ENCODE data around the gene RYR1.

RYR1 gene

DNA sequence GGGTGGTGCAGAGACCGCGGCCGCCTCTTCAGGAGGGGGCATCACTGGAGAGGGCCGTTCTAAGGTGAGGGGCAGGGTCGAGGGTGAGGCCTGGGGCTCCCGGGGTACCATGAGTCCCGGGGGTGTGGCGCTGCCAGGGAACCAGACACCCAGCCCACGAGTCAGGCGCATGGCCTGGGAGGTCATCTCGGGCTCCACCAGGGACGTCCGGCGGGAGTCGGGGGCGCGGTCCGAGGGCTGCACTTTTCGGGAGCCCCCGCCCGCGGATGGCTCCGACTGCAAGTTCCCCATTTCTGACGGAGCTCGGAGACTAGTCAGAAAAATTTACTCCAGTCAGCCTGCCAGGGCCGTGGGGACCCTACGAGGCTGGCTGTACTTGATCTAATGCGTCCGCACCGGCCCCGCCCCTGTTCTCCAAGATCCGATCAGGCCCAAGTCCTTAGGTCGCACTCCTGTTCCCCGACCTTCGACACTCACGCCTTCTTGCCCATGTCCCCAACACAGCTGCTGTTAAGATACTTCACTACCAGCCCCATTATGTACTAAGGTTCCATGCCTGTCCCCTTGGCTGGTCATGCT lies 46.4 kb upstream of the RYR1 start:
- Histone ChIP-seq H3K27ac (ENCODE audit: low read length) (no peak overlapping the region), H3K9ac (ENCODE audit: low read length) (no peak overlapping the region; the same call in 1 of the 2 replicates)

DNA sequence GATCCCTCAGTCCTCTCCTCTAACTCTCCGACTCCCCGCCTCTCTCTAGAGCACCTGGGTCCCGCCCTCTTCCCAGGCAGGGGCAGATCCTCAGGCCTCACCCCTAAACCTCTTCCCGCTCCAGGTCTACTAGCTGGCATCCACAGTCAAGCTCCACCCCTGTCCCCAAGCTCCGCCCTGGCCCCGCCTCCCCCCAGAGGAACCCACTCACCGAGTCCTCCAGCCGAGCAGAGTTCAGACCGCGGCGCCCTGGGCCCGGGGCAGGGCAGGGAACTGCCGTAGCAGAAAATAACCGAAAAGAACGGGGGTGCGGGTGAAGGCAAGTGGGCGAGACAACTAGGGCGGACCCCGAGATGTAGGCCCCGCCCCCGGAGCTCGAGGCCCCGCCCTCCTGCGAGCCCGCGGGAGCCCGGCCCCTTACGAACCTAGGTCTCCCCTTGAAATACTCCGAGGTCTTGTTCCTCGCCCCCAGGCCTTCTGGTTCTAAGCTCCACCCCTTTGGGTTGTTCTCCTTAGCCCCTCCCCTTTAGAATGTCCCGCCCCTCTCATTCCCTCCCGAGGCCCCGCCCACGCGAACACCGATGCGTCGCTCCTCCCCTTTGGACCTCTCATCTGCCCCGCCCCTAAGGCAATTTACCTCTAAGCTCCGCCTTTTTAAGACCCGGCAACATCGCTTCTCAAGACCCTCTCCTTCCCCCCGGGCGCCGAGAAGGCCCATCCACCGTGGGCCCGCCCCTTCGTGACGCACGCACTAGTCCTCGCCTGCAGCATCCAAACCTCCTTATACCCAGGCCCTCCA lies 45.7 kb upstream of the RYR1 start, which contains the start of gene GGN:
GGN (minus strand) TSS at position 485 of the 799 bp plus-strand sequence. CDS start 773 bp downstream, outside the sequence.
- TF ChIP-seq EZH2phosphoT487 (IDR thresholded peaks at IDR 0.05; ENCODE audit: low read length) (no peak), EZH2 (optimal IDR thresholded peaks at IDR 0.05; ENCODE audit: low read depth, low read length) (no peak)
- TF ChIP-seq, protein P1, sequence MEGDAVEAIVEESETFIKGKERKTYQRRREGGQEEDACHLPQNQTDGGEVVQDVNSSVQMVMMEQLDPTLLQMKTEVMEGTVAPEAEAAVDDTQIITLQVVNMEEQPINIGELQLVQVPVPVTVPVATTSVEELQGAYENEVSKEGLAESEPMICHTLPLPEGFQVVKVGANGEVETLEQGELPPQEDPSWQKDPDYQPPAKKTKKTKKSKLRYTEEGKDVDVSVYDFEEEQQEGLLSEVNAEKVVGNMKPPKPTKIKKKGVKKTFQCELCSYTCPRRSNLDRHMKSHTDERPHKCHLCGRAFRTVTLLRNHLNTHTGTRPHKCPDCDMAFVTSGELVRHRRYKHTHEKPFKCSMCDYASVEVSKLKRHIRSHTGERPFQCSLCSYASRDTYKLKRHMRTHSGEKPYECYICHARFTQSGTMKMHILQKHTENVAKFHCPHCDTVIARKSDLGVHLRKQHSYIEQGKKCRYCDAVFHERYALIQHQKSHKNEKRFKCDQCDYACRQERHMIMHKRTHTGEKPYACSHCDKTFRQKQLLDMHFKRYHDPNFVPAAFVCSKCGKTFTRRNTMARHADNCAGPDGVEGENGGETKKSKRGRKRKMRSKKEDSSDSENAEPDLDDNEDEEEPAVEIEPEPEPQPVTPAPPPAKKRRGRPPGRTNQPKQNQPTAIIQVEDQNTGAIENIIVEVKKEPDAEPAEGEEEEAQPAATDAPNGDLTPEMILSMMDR (IDR thresholded peaks at IDR 0.05; ENCODE audit: low read length), result no peak
- H3K9ac ChIP-seq (ENCODE audit: low read length), result no peak within 1 kb of the TSS; the same call in 1 of the 2 replicates
- 0 out of 2 replicates have a peak, but pooled peaks cover 2% of the 10 kb centered on the region for H3K4me1 ChIP-seq (ENCODE audit: low read length)
- no peaks in the 10 kb centered on the region for H3K9me3 ChIP-seq (replicated peaks; ENCODE audit: insufficient read depth, low read length)
- H3K4me3 ChIP-seq (ENCODE audit: low read length), result peak within 1 kb of the TSS; percentile 60
- no peaks in the 10 kb centered on the region for H3K9me2 ChIP-seq (replicated peaks; ENCODE audit: insufficient read depth, low read length)
- H2AFZ ChIP-seq (ENCODE audit: low read length), result 0 out of 2 replicates have a peak within 1 kb of the TSS, but pooled peaks have one; percentile 36
- no peaks in the 10 kb centered on the region for H4K20me1 ChIP-seq (ENCODE audit: insufficient read depth, low read length)
- no peaks in the 10 kb centered on the region for H3K36me3 ChIP-seq (replicated peaks; ENCODE audit: insufficient read depth, low read length)
- no peaks in the 10 kb centered on the region for H3K79me2 ChIP-seq (ENCODE audit: low read length)
- H3K4me2 ChIP-seq (ENCODE audit: low read depth, low read length), result peak within 1 kb of the TSS; percentile 87
- peaks cover 39% of the 10 kb centered on the region for H3K27me3 ChIP-seq (replicated peaks; ENCODE audit: insufficient read depth, low read length)
- H3K27ac ChIP-seq (ENCODE audit: low read length), result no peak within 1 kb of the TSS
- DNase-seq, result peak; percentile 60
- H3F3A ChIP-seq (ENCODE audit: insufficient read depth, low read length), result no peaks in the 10 kb centered on the region; the same call in 1 of the 2 replicates

More for the DNA sequence above, 46.4 kb upstream of the RYR1 start:
- H3F3A ChIP-seq (ENCODE audit: insufficient read depth, low read length), result no peaks in the 10 kb centered on the region; the same call in 1 of the 2 replicates
- H3K79me2 ChIP-seq (ENCODE audit: low read length), result no peaks in the 10 kb centered on the region
- H3K4me1 ChIP-seq (ENCODE audit: low read length), result 0 out of 2 replicates have a peak, but pooled peaks cover 2% of the 10 kb centered on the region
- peaks cover 34% of the 10 kb centered on the region for H3K27me3 ChIP-seq (replicated peaks; ENCODE audit: insufficient read depth, low read length)
- H2AFZ ChIP-seq (ENCODE audit: low read length), result 0 out of 2 replicates have a peak overlapping the region, but pooled peaks have one; percentile 36
- H3K9me3 ChIP-seq (replicated peaks; ENCODE audit: insufficient read depth, low read length), result no peaks in the 10 kb centered on the region
- peak overlapping the region; percentile 87 for H3K4me2 ChIP-seq (ENCODE audit: low read depth, low read length)
- TF ChIP-seq, protein P1 (IDR thresholded peaks at IDR 0.05; ENCODE audit: low read length), result no peak
- TF ChIP-seq EZH2 (optimal IDR thresholded peaks at IDR 0.05; ENCODE audit: low read depth, low read length), result no peak
- TF ChIP-seq EZH2phosphoT487 (IDR thresholded peaks at IDR 0.05; ENCODE audit: low read length), result no peak
- no peaks in the 10 kb centered on the region for H3K9me2 ChIP-seq (replicated peaks; ENCODE audit: insufficient read depth, low read length)
- DNase-seq, result no peak
- H3K4me3 ChIP-seq (ENCODE audit: low read length), result peak overlapping the region; percentile 60
- H3K36me3 ChIP-seq (replicated peaks; ENCODE audit: insufficient read depth, low read length), result peaks cover under 1% of the 10 kb centered on the region; the same call in 1 of the 2 replicates
- H4K20me1 ChIP-seq (ENCODE audit: insufficient read depth, low read length), result no peaks in the 10 kb centered on the region

DNA sequence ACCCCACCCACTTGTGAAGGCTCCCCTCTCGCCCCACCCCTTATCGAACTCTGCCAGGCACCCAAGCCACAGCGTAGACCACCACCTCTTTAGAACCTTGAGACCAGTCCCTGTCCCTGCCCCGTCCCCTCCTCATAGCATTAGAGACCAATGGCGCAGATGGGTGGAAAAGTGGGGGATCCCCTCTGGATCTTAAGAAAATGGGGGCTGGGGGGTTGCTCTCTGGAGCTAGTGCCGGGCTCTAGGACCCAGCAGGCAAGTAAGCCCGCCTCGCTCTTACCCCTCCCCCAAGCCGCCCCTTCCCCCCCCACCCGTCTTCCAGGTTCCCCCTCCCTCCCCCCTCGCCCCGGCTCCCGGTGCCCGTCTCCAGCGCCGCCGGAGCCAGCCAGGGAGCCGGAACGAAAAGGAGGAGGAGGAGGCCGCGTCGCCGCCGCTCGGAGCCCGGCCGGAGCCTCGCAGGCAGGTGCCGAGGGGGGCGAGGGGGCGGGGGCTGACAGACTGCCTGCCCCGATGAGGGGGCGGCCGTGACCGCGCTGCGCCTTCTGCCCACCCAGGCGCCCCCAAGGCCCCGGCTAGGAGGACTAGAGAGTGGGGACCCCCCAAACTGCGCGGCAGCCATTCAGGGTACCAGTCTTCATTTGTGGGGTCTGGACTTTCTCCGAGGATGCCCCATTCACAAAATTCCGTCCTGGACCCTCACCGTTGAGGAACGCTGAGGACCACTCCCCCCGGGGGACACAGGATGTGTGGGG lies 45.0 kb upstream of the RYR1 start, which contains the start of gene SPRED3:
SPRED3 (plus strand) TSS at position 349 of the 752 bp plus-strand sequence. CDS start 1,606 bp downstream, outside the sequence.
- Histone ChIP-seq H3K36me3 (replicated peaks; ENCODE audit: insufficient read depth, low read length) (no peaks in the 10 kb centered on the region), H3F3A (ENCODE audit: insufficient read depth, low read length) (no peaks in the 10 kb centered on the region; the same call in 1 of the 2 replicates), H3K4me3 (ENCODE audit: low read length) (peak within 1 kb of the TSS; percentile 60), H2AFZ (ENCODE audit: low read length) (0 out of 2 replicates have a peak within 1 kb of the TSS, but pooled peaks have one; percentile 36), H4K20me1 (ENCODE audit: insufficient read depth, low read length) (no peaks in the 10 kb centered on the region), H3K9me3 (replicated peaks; ENCODE audit: insufficient read depth, low read length) (no peaks in the 10 kb centered on the region), H3K27ac (ENCODE audit: low read length) (no peak within 1 kb of the TSS), H3K9ac (ENCODE audit: low read length) (no peak within 1 kb of the TSS; the same call in 1 of the 2 replicates), H3K4me1 (ENCODE audit: low read length) (0 out of 2 replicates have a peak, but pooled peaks cover 2% of the 10 kb centered on the region), H3K9me2 (replicated peaks; ENCODE audit: insufficient read depth, low read length) (no peaks in the 10 kb centered on the region), H3K79me2 (ENCODE audit: low read length) (no peaks in the 10 kb centered on the region), H3K4me2 (ENCODE audit: low read depth, low read length) (peak within 1 kb of the TSS; percentile 87), H3K27me3 (replicated peaks; ENCODE audit: insufficient read depth, low read length) (peaks cover 47% of the 10 kb centered on the region)
- DNase-seq, result no peak
- no peak for TF ChIP-seq EZH2phosphoT487 (IDR thresholded peaks at IDR 0.05; ENCODE audit: low read length)
- TF ChIP-seq EZH2 (optimal IDR thresholded peaks at IDR 0.05; ENCODE audit: low read depth, low read length), result no peak
- TF ChIP-seq, protein P1 (IDR thresholded peaks at IDR 0.05; ENCODE audit: low read length), result no peak

Data from MM.1S (cell line).